ENCODE data around the gene ZBTB43. TPM values are rescaled to one million over a fixed set of nuclear protein-coding genes. Genes with fewer than 3 reads are reported as not detected.

The ZBTB43 gene
- total and polyA plus RNA-seq, 12 donors = 4.5 to 26.7 (median 12.3) TPM

- peak in 1 of 7 donors; percentile 53 for DNase-seq
- Histone ChIP-seq H3K36me3 (replicated peaks in 1 of 2) (peaks cover 4 to 10% of the 10 kb centered on the region in 2 donors), H3K27me3 (no peaks in the 10 kb centered on the region), H3K4me1 (replicated peaks in 1 of 2) (no peaks in the 10 kb centered on the region), H3K4me3 (no peak overlapping the region), H3K27ac (no peak overlapping the region), H3K9me3 (replicated peaks in 1 of 3) (no peaks in the 10 kb centered on the region)
- WGBS, 4 donors = 78 to 82% (median 79%) methylated on average over 15 to 23 of the region's 23 CpGs
- TF ChIP-seq CTCF (IDR thresholded peaks at IDR 0.05) (no peak), POLR2A (IDR thresholded peaks at IDR 0.05) (no peak)
- intact Hi-C loops (cut with DNase I) = no loop called here
Observed at GRCh38 chr9:126886034-126886822, 81.4 kb downstream of the ZBTB43 start.

- intact Hi-C loops (cut with DNase I) = no loop called here
- Histone ChIP-seq H3K27me3 (no peaks in the 10 kb centered on the region), H3K36me3 (replicated peaks in 1 of 2) (peaks cover 4 to 10% of the 10 kb centered on the region in 2 donors), H3K4me3 (no peak overlapping the region), H3K27ac (no peak overlapping the region), H3K4me1 (replicated peaks in 1 of 2) (no peaks in the 10 kb centered on the region), H3K9me3 (replicated peaks in 1 of 3) (no peaks in the 10 kb centered on the region)
- DNase-seq = no peak
- WGBS, 4 donors = 83 to 96% (median 94%) methylated on average over 10 of the region's 10 CpGs
- TF ChIP-seq POLR2A (IDR thresholded peaks at IDR 0.05) (no peak), CTCF (IDR thresholded peaks at IDR 0.05) (no peak)
Observed at GRCh38 chr9:126886897-126887296, 82.1 kb downstream of the ZBTB43 start.

Other genes with a start within 250 kb of the ZBTB43 start
- under 1 TPM in 1 of 9 donors, not detected in 8; under 0.01 TPM for gene LMX1B, start 191.1 kb upstream of the ZBTB43 start, total RNA-seq
- under 1 TPM in 1 of 3 donors, not detected in 2; 0.07 TPM for gene LMX1B, start 191.1 kb upstream of the ZBTB43 start, polyA plus RNA-seq
- gene ZBTB34, start 55.6 kb downstream of the ZBTB43 start, total RNA-seq = 10 to 100 TPM in 1 of 9 donors, 1 to 10 TPM in 8; 3.1 to 10.8 (median 6.7) TPM
- gene ZBTB34, start 55.6 kb downstream of the ZBTB43 start, polyA plus RNA-seq = 1 to 10 TPM; 1.7 to 3.4 (median 2.1) TPM
- gene RALGPS1, start 109.7 kb downstream of the ZBTB43 start, total RNA-seq = 1 to 10 TPM; 3.1 to 9.9 (median 5.6) TPM
- 1 to 10 TPM; 2.8 to 4.4 (median 3.5) TPM for gene RALGPS1, start 109.7 kb downstream of the ZBTB43 start, polyA plus RNA-seq

Measured in adrenal gland (tissue), 12 donors.